Effector CD8-positive, alpha-beta T cell (primary cell): ENCODE results near the gene RIIAD1.

Experiments used
- DNase-seq: peaks from one replicate; lab custom pipeline; 2025; lab: John Stamatoyannopoulos, UW

The RIIAD1 gene

GRCh38 chr1:151711044-151711800, 10.1 kb upstream of the RIIAD1 start:
- no peak for DNase-seq

GRCh38 chr1:151711951-151712350, 9.4 kb upstream of the RIIAD1 start:
- DNase-seq: no peak

- DNase-seq: no peak
Measured at GRCh38 chr1:151713044-151713443, 8.3 kb upstream of the RIIAD1 start.

GRCh38 chr1:151713874-151714273, 7.4 kb upstream of the RIIAD1 start:
- no peak for DNase-seq

- no peak for DNase-seq
Measured at GRCh38 chr1:151714820-151715725, 6.2 kb upstream of the RIIAD1 start.

GRCh38 chr1:151715726-151716404, 5.5 kb upstream of the RIIAD1 start:
- DNase-seq: no peak

- DNase-seq: no peak
Measured at GRCh38 chr1:151716405-151716762, 4.9 kb upstream of the RIIAD1 start.

GRCh38 chr1:151716771-151717631, 4.3 kb upstream of the RIIAD1 start, which contains the start of gene CELF3:
Gene CELF3 (minus strand): TSS chr1:151716803. CDS start chr1:151716020, 783 bp downstream.
- no peak for DNase-seq

GRCh38 chr1:151718011-151718431, 3.3 kb upstream of the RIIAD1 start:
- DNase-seq: no peak

GRCh38 chr1:151718666-151719065, 2.7 kb upstream of the RIIAD1 start:
- DNase-seq: no peak

- no peak for DNase-seq
Measured at GRCh38 chr1:151720125-151720524, 1.2 kb upstream of the RIIAD1 start.

- DNase-seq: no peak
Measured at GRCh38 chr1:151720554-151720953, 768 bp upstream of the RIIAD1 start.

GRCh38 chr1:151721788-151722510, 627 bp downstream of the RIIAD1 start:
- no peak for DNase-seq

GRCh38 chr1:151723726-151724370, 2.5 kb downstream of the RIIAD1 start:
- DNase-seq: no peak

GRCh38 chr1:151728151-151729054, 7.1 kb downstream of the RIIAD1 start:
- no peak for DNase-seq

- DNase-seq: no peak
Measured at GRCh38 chr1:151729157-151729965, 8.0 kb downstream of the RIIAD1 start.

GRCh38 chr1:151729966-151730291, 8.6 kb downstream of the RIIAD1 start:
- no peak for DNase-seq

- DNase-seq: no peak
Measured at GRCh38 chr1:151733126-151733525, 11.8 kb downstream of the RIIAD1 start.
